PC-3 (cell line): ENCODE results near the gene LRR1. TPM values are rescaled to one million over a fixed set of nuclear protein-coding genes. Genes with fewer than 3 reads are reported as not detected.

Experiments
- ATAC-seq: fragments of 200-7000 bp; cut with Tn5 transposase; 2 replicates; pipeline ENCODE4 v1.9.1; 2020; ENCODE audit warnings: mild to moderate bottlenecking, moderate library complexity
- BruUV-seq: library from RNA; stranded (reverse); fragments of 400-500 nt; replicated peaks from 2 replicates; lab custom pipeline; 2021; lab: Mats Ljungman, UMichigan
- CTCF ChIA-PET: fragments of 300-600 bp; sonication (Branson Sonifier 250); formaldehyde crosslinking; loops from one replicate; lab custom pipeline; 2022; ENCODE audit warnings: antibody characterized with exemption; lab: Charles Lee
- POLR2A ChIA-PET: fragments of 300-600 bp; sonication (Branson Sonifier 250); formaldehyde crosslinking; loops from one replicate; lab custom pipeline; 2022; ENCODE audit warnings: antibody characterized with exemption; ENCODE audit not compliant: unreplicated experiment; lab: Charles Lee
- DNase-seq: peaks from one replicate; pipeline ENCODE4 v3.0.0-alpha.2; 2015
- H2AFZ ChIP-seq: fragments of 300-600 bp; sonication (generic); 2 replicates; pipeline ENCODE4 v1.6.0; 2016; ENCODE audit warnings: antibody characterized with exemption, low read length
- H3F3A ChIP-seq: fragments of 300-600 bp; sonication (generic); one replicate; pipeline ENCODE4 v1.6.0; 2017; ENCODE audit warnings: antibody characterized with exemption, low read length, control low read depth, mild to moderate bottlenecking; ENCODE audit not compliant: unreplicated experiment
- H3K27ac ChIP-seq: fragments of 300-600 bp; sonication (generic); 2 replicates; pipeline ENCODE4 v1.5.1; 2016; ENCODE audit warnings: mild to moderate bottlenecking, low read length
- H3K27me3 ChIP-seq: fragments of 300-600 bp; sonication (generic); 2 replicates; pipeline ENCODE4 v1.6.1; 2016; ENCODE audit warnings: low read length, mixed read lengths
- H3K36me3 ChIP-seq: fragments of 300-600 bp; sonication (generic); 2 replicates; pipeline ENCODE4 v1.6.1; 2016; ENCODE audit warnings: low read depth, mixed run types, low read length, mixed read lengths
- H3K4me1 ChIP-seq: fragments of 300-600 bp; sonication (generic); 2 replicates; pipeline ENCODE4 v1.5.1; 2016; ENCODE audit warnings: low read length; ENCODE audit not compliant: insufficient read depth
- H3K4me2 ChIP-seq: fragments of 300-600 bp; sonication (generic); 2 replicates; pipeline ENCODE4 v1.6.0; 2016; ENCODE audit warnings: low read length
- H3K4me3 ChIP-seq: fragments of 300-600 bp; sonication (generic); 2 replicates; pipeline ENCODE4 v1.5.1; 2016; ENCODE audit warnings: mild to moderate bottlenecking, low read length, mixed read lengths
- H3K79me2 ChIP-seq: fragments of 300-600 bp; sonication (generic); 2 replicates; pipeline ENCODE4 v1.6.1; 2017; ENCODE audit warnings: low read length, mixed read lengths
- H3K9ac ChIP-seq: fragments of 300-600 bp; sonication (generic); 2 replicates; pipeline ENCODE4 v1.6.0; 2016; ENCODE audit warnings: mild to moderate bottlenecking, low read length
- H3K9me2 ChIP-seq: fragments of 300-600 bp; sonication (generic); replicated peaks from 2 replicates; pipeline ENCODE4 v1.6.1; 2016; ENCODE audit warnings: mixed run types, low read length, mixed read lengths
- H3K9me3 ChIP-seq: fragments of 300-600 bp; sonication (generic); 2 replicates; pipeline ENCODE4 v1.6.1; 2016; ENCODE audit warnings: low read length, mixed read lengths
- H4K20me1 ChIP-seq: fragments of 300-600 bp; sonication (generic); 2 replicates; pipeline ENCODE4 v1.6.1; 2016; ENCODE audit warnings: low read length, mixed read lengths
- CTCF ChIP-seq: fragments of 300-600 bp; sonication (generic); conservative IDR thresholded peaks from 2 replicates; pipeline ENCODE4 v1.5.1; 2017; ENCODE audit warnings: antibody characterized with exemption, low read depth, mild to moderate bottlenecking, low read length
- EZH2 ChIP-seq: fragments of 300-600 bp; sonication (generic); IDR thresholded peaks from one replicate; pipeline ENCODE4 v1.6.1; 2017; ENCODE audit warnings: antibody characterized with exemption, mild to moderate bottlenecking, low read length; ENCODE audit not compliant: unreplicated experiment
- EZH2phosphoT487 ChIP-seq: fragments of 300-600 bp; sonication (generic); IDR thresholded peaks from 2 replicates; pipeline ENCODE4 v1.6.1; 2018; ENCODE audit warnings: mild to moderate bottlenecking, antibody characterized with exemption, low read length, borderline replicate concordance
- intact Hi-C: fragments of 100-400 bp; cut with micrococcal nuclease; formaldehyde crosslinking; loops from 2 replicates; pipeline ENCODE4 v1.9.0; 2023
- total RNA-seq: library from RNA; depleted of rRNA; stranded (reverse); fragments of >200 nt; gene quantifications from 2 replicates; pipeline ENCODE4 v1.2.3, GENCODE V29; 2014

LRR1 gene
- total RNA-seq, 1 experiment from 2014 or later: 46.9 TPM

- Histone ChIP-seq H3F3A (no peaks in the 10 kb centered on the region), H4K20me1 (no peaks in the 10 kb centered on the region), H3K4me3 (no peak overlapping the region), H3K36me3 (no peaks in the 10 kb centered on the region), H3K4me2 (no peak overlapping the region), H3K9me3 (no peaks in the 10 kb centered on the region), H3K4me1 (no peaks in the 10 kb centered on the region), H3K27me3 (no peaks in the 10 kb centered on the region), H3K79me2 (no peaks in the 10 kb centered on the region), H3K9ac (no peak overlapping the region), H3K27ac (no peak overlapping the region), H3K9me2 (no peaks in the 10 kb centered on the region), H2AFZ (no peak overlapping the region)
- intact Hi-C loops: no loop called here
- POLR2A ChIA-PET: no interaction called here
- no peak for DNase-seq
- TF ChIP-seq EZH2 (no peak), EZH2phosphoT487 (no peak), CTCF (no peak)
- ATAC-seq: no peak
- CTCF ChIA-PET: no interaction called here
- BruUV-seq: no TSS peak
Observed at GRCh38 chr14:49559979-49560768, 38.6 kb upstream of the LRR1 start.

DNA sequence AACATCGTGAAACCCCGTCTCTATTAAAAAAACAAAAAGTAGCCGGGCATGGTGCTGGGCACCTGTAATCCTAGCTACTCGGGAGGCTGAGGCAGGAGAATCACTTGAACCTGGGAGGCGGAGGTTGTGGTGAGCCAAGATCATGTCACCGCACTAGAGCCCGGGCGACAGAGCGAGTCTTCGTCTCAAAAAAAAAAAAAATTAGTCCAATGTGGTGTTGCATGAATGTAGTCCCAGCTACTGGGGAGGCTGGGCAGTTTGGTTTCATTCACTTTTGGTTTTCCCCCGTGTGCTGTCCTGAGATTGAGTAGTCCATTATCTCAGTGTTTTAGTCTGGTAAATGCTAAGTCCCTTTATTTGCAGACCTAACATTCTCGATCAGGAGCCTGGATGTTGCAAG, 32.0 kb upstream of the LRR1 start:
- H3K27ac ChIP-seq: no peak overlapping the region
- intact Hi-C loops: no loop called here
- TF ChIP-seq EZH2 (no peak), CTCF (no peak), EZH2phosphoT487 (no peak)
- ChIA-PET CTCF (no interaction called here), POLR2A (no interaction called here)
- H3K9me2 ChIP-seq: no peaks in the 10 kb centered on the region
- H3K4me3 ChIP-seq: no peak overlapping the region
- no peak overlapping the region for H3K9ac ChIP-seq
- H2AFZ ChIP-seq: no peak overlapping the region
- H3K36me3 ChIP-seq: no peaks in the 10 kb centered on the region
- H3K9me3 ChIP-seq: no peaks in the 10 kb centered on the region
- H3K4me1 ChIP-seq: no peaks in the 10 kb centered on the region
- DNase-seq (no peak), ATAC-seq (no peak)
- no peaks in the 10 kb centered on the region for H3K79me2 ChIP-seq
- no peak overlapping the region for H3K4me2 ChIP-seq
- H4K20me1 ChIP-seq: no peaks in the 10 kb centered on the region
- no peaks in the 10 kb centered on the region for H3F3A ChIP-seq
- no peaks in the 10 kb centered on the region for H3K27me3 ChIP-seq
- no TSS peak for BruUV-seq

GRCh38 chr14:49569281-49569680, 29.5 kb upstream of the LRR1 start:
- Histone ChIP-seq H3K9ac (no peak overlapping the region), H3K9me2 (no peaks in the 10 kb centered on the region), H3K27ac (no peak overlapping the region), H4K20me1 (no peaks in the 10 kb centered on the region), H3K9me3 (no peaks in the 10 kb centered on the region), H3K4me3 (no peak overlapping the region), H3K79me2 (no peaks in the 10 kb centered on the region), H3F3A (no peaks in the 10 kb centered on the region), H2AFZ (no peak overlapping the region), H3K4me1 (no peaks in the 10 kb centered on the region), H3K36me3 (peaks cover 8% of the 10 kb centered on the region; the same call in 1 of the 2 replicates), H3K4me2 (no peak overlapping the region), H3K27me3 (no peaks in the 10 kb centered on the region)
- CTCF ChIA-PET: no interaction called here
- DNase-seq: no peak
- ATAC-seq: no peak
- TF ChIP-seq EZH2phosphoT487 (no peak), CTCF (no peak), EZH2 (no peak)
- POLR2A ChIA-PET: no interaction called here
- intact Hi-C loops: no loop called here
- BruUV-seq: no TSS peak
